Measurements from ENCODE around the gene MAP2K2. TPM values are rescaled to one million over a fixed set of nuclear protein-coding genes. Genes with fewer than 3 reads are reported as not detected.

The MAP2K2 gene
- total and polyA plus RNA-seq, 2 donors (not counting 1 experiment from before 2014, with no cell fraction given): 138 to 181 TPM

DNA sequence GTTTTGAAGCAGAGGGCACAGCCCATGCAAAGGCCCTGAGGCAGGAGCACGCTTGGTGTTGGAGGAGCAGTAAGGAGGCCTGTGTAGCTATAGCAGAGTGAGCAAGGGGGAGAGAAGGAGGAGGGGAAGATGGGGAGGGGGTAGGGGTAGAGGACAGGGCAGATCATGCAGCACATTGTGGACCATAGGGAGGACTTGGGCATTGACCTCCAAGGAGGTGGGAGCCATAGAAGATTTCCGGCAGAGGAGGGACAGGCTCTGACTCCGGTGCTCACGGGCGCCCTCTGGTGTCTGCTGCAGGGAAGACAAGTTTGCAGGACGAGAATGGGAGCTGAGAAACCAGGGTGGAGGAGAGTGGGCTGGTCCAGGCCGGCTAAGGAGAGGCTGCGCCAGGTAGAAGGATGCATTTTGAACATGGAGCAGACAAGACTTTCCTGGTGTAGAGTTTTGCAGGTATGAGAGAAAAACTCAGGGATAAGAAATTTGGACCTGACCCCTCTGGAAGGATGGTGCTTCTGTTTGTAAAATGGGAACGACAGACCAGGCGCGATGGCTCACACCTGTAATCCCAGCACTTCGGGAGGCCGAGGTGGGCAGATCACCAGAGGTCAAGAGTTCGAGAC lies 15.8 kb upstream of the MAP2K2 start:
- no peak overlapping the region for H3K9ac ChIP-seq (ENCODE audit: low read length)
- peak overlapping the region; percentile 54 for H2AFZ ChIP-seq (ENCODE audit: insufficient read depth, low read depth, low read length, poor library complexity, severe bottlenecking)
- H3K27ac Mint-ChIP-seq: no peak overlapping the region
- intact Hi-C loops (cut with micrococcal nuclease): loop anchor here (1.0 to 2.0 kb wide), 4 partner anchors 15 to 153 kb away; partner anchors contain the start of gene MAP2K2
- H3K27me3 Mint-ChIP-seq: peaks cover 3% of the 10 kb centered on the region
- H3K27me3 ChIP-seq (replicated peaks in 1 of 4; ENCODE audit: control extremely low read depth in 1 of 4, control insufficient read depth in 3 of 4, insufficient read depth in 4 of 4, low read length in 3 of 4): peaks cover 0 to 3% (median under 1%) of the 10 kb centered on the region in 4 experiments
- H3K4me3 Mint-ChIP-seq: peak overlapping the region; percentile 40
- H3K27ac ChIP-seq (ENCODE audit: low read length in 2 of 2): no peak overlapping the region
- H3K4me1 ChIP-seq (ENCODE audit: control insufficient read depth in 2 of 2, insufficient read depth in 2 of 2, low read length in 2 of 2): peaks cover 5 to 9% of the 10 kb centered on the region in 2 donors
- peak overlapping the region; percentile 56 for H3K4me2 ChIP-seq (replicated peaks; ENCODE audit: low read depth, low read length, poor library complexity, severe bottlenecking)
- H4K20me1 ChIP-seq (ENCODE audit: control insufficient read depth, insufficient read depth, low read length, poor library complexity, severe bottlenecking): no peaks in the 10 kb centered on the region
- ATAC-seq (ENCODE audit: low read depth) (peak; percentile 95), DNase-seq (peak; percentile 83)
- peaks cover 12% of the 10 kb centered on the region for H3K79me2 ChIP-seq (ENCODE audit: control insufficient read depth, insufficient read depth, low read length)
- no peaks in the 10 kb centered on the region for H3K9me3 Mint-ChIP-seq (ENCODE audit: insufficient read depth)
- no peaks in the 10 kb centered on the region for H3K9me3 ChIP-seq (ENCODE audit: control extremely low read depth in 1 of 3, control insufficient read depth in 2 of 3, insufficient read depth in 1 of 3, low read length in 2 of 3)
- H3K4me1 Mint-ChIP-seq: peaks cover 9% of the 10 kb centered on the region
- 38% methylated on average over 11 of the region's 14 CpGs for whole genome bisulfite sequencing (ENCODE audit: insufficient coverage)
- ChIA-PET CTCF (interaction anchor here (0.6 to 3.9 kb wide), 39 partner anchors 10 to 288 kb away, joined by 3 to 50 read pairs (median 4); partner anchors contain the start of genes DAPK3, EEF2 and PIAS4), POLR2A (interaction anchor here (0.5 to 2.0 kb wide), 8 partner anchors 15 to 318 kb away, joined by 3 to 10 read pairs (median 4); partner anchors contain the start of genes DAPK3 and UBXN6)
- H3K4me3 ChIP-seq (ENCODE audit: control extremely low read depth in 1 of 5, extremely low read depth in 1 of 5, insufficient read depth in 1 of 5, low read depth in 2 of 5, low read length in 4 of 5): no peak overlapping the region
- no peaks in the 10 kb centered on the region for H3K36me3 ChIP-seq (replicated peaks in 1 of 2; ENCODE audit: control extremely low read depth in 1 of 2, control insufficient read depth in 1 of 2, extremely low read depth in 1 of 2, insufficient read depth in 2 of 2, low read length in 1 of 2)
- no peak for TF ChIP-seq EZH2 (IDR thresholded peaks at IDR 0.05; ENCODE audit: borderline replicate concordance, insufficient read depth, low read depth, low read length, poor library complexity, severe bottlenecking)
- TF ChIP-seq, protein P1, sequence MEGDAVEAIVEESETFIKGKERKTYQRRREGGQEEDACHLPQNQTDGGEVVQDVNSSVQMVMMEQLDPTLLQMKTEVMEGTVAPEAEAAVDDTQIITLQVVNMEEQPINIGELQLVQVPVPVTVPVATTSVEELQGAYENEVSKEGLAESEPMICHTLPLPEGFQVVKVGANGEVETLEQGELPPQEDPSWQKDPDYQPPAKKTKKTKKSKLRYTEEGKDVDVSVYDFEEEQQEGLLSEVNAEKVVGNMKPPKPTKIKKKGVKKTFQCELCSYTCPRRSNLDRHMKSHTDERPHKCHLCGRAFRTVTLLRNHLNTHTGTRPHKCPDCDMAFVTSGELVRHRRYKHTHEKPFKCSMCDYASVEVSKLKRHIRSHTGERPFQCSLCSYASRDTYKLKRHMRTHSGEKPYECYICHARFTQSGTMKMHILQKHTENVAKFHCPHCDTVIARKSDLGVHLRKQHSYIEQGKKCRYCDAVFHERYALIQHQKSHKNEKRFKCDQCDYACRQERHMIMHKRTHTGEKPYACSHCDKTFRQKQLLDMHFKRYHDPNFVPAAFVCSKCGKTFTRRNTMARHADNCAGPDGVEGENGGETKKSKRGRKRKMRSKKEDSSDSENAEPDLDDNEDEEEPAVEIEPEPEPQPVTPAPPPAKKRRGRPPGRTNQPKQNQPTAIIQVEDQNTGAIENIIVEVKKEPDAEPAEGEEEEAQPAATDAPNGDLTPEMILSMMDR (IDR thresholded peaks at IDR 0.05): peak; percentile 72

DNA sequence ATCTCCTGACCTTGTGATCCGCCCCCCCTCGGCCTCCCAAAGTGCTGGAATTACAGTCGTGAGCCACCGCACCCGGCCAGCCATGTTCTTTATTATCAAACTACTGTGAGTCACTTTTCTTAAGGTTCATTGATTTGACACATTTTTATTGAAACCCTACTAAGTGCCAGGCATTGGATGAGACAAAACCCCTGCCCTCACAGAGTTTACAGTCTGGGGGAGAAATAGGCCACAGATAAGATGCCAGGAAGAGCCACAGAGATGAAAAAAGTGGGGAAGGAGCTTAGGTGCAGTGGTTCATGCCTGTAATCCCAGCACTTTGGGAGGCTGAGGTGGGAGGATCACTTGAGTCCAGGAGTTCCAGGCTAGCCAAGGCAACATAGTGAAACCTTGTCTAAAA lies 14.5 kb upstream of the MAP2K2 start:
- no peak overlapping the region for H3K27ac Mint-ChIP-seq
- no peak overlapping the region for H3K4me2 ChIP-seq (replicated peaks; ENCODE audit: low read depth, low read length, poor library complexity, severe bottlenecking)
- no peak overlapping the region for H3K4me3 Mint-ChIP-seq
- H3K4me3 ChIP-seq (ENCODE audit: control extremely low read depth in 1 of 5, extremely low read depth in 1 of 5, insufficient read depth in 1 of 5, low read depth in 2 of 5, low read length in 4 of 5): no peak overlapping the region
- no peaks in the 10 kb centered on the region for H3K27me3 Mint-ChIP-seq
- no peaks in the 10 kb centered on the region for H3K9me3 ChIP-seq (ENCODE audit: control extremely low read depth in 1 of 3, control insufficient read depth in 2 of 3, insufficient read depth in 1 of 3, low read length in 2 of 3)
- intact Hi-C loops (cut with micrococcal nuclease): no loop called here
- no peaks in the 10 kb centered on the region for H4K20me1 ChIP-seq (ENCODE audit: control insufficient read depth, insufficient read depth, low read length, poor library complexity, severe bottlenecking)
- WGBS (ENCODE audit: insufficient coverage): 92% methylated on average over 5 of the region's 5 CpGs
- peaks cover 5 to 9% of the 10 kb centered on the region in 2 donors for H3K4me1 ChIP-seq (ENCODE audit: control insufficient read depth in 2 of 2, insufficient read depth in 2 of 2, low read length in 2 of 2)
- CTCF ChIA-PET: interaction anchor here (3.9 kb wide), 1 partner anchor 149 kb away, joined by 50 read pairs; no protein-coding TSS in a partner anchor
- no peaks in the 10 kb centered on the region for H3K27me3 ChIP-seq (replicated peaks in 1 of 4; ENCODE audit: control extremely low read depth in 1 of 4, control insufficient read depth in 3 of 4, insufficient read depth in 4 of 4, low read length in 3 of 4)
- DNase-seq (no peak), ATAC-seq (ENCODE audit: low read depth) (no peak)
- TF ChIP-seq EZH2 (IDR thresholded peaks at IDR 0.05; ENCODE audit: borderline replicate concordance, insufficient read depth, low read depth, low read length, poor library complexity, severe bottlenecking): no peak
- TF ChIP-seq, protein P1 (IDR thresholded peaks at IDR 0.05): no peak
- H2AFZ ChIP-seq (ENCODE audit: insufficient read depth, low read depth, low read length, poor library complexity, severe bottlenecking): no peak overlapping the region
- no peak overlapping the region for H3K9ac ChIP-seq (ENCODE audit: low read length)
- H3K36me3 ChIP-seq (replicated peaks in 1 of 2; ENCODE audit: control extremely low read depth in 1 of 2, control insufficient read depth in 1 of 2, extremely low read depth in 1 of 2, insufficient read depth in 2 of 2, low read length in 1 of 2): no peaks in the 10 kb centered on the region
- peaks cover 12% of the 10 kb centered on the region for H3K79me2 ChIP-seq (ENCODE audit: control insufficient read depth, insufficient read depth, low read length)
- H3K27ac ChIP-seq (ENCODE audit: low read length in 2 of 2): no peak overlapping the region
- H3K4me1 Mint-ChIP-seq: peaks cover 9% of the 10 kb centered on the region
- POLR2A ChIA-PET: no interaction called here
- H3K9me3 Mint-ChIP-seq (ENCODE audit: insufficient read depth): no peaks in the 10 kb centered on the region

All from B cell (primary cell).